Osteoblast (primary cell): ENCODE measurements around the gene SETDB1. TPM values are rescaled to one million over a fixed set of nuclear protein-coding genes. Genes with fewer than 3 reads are reported as not detected.

Experiments used
- DNase-seq: peaks from one replicate; pipeline ENCODE4 v3.0.0; 2011; ENCODE audit warnings: low spot score, mixed read lengths; ENCODE audit not compliant: insufficient read length; ENCODE audit errors: missing footprints
- H2AFZ ChIP-seq: 2 replicates; pipeline ENCODE4 v1.6.0; 2011; ENCODE audit warnings: mild to moderate bottlenecking, low read length
- H3K27ac ChIP-seq: 2 replicates; pipeline ENCODE4 v1.5.1; 2011; ENCODE audit warnings: mild to moderate bottlenecking, low read depth, low read length, moderate library complexity
- H3K27me3 ChIP-seq: 2 replicates; pipeline ENCODE4 v1.6.0; 2012; ENCODE audit warnings: mild to moderate bottlenecking, control low read depth, inconsistent platforms, low read length, moderate library complexity; ENCODE audit not compliant: insufficient read depth
- H3K36me3 ChIP-seq: 2 replicates; pipeline ENCODE4 v1.5.1; 2011; ENCODE audit warnings: mild to moderate bottlenecking, low read length, control low read depth, moderate library complexity; ENCODE audit not compliant: insufficient read depth
- H3K4me1 ChIP-seq: 2 replicates; pipeline ENCODE4 v1.5.1; 2011; ENCODE audit warnings: mild to moderate bottlenecking, low read length, control low read depth, moderate library complexity; ENCODE audit not compliant: insufficient read depth
- H3K4me2 ChIP-seq: 2 replicates; pipeline ENCODE4 v1.6.0; 2011; ENCODE audit warnings: mild to moderate bottlenecking, low read length; ENCODE audit not compliant: insufficient read depth
- H3K4me3 ChIP-seq: fragments of 200-600 bp; sonication (generic); 3 replicates; pipeline ENCODE4 v1.5.1; 2012; ENCODE audit warnings: mild to moderate bottlenecking, low read length, inconsistent platforms; ENCODE audit not compliant: insufficient read depth
- H3K79me2 ChIP-seq: 2 replicates; pipeline ENCODE4 v1.6.0; 2012; ENCODE audit warnings: mild to moderate bottlenecking, low read length, control low read depth, inconsistent platforms; ENCODE audit not compliant: insufficient read depth
- H3K9me3 ChIP-seq: 2 replicates; pipeline ENCODE4 v1.5.1; 2011; ENCODE audit warnings: low read depth, low read length, control low read depth
- H4K20me1 ChIP-seq: 2 replicates; pipeline ENCODE4 v1.6.0; 2012; ENCODE audit warnings: mild to moderate bottlenecking, low read length, control low read depth; ENCODE audit not compliant: insufficient read depth
- CTCF ChIP-seq: IDR thresholded peaks from 2 replicates; pipeline ENCODE4 v1.5.1; 2011; ENCODE audit warnings: mild to moderate bottlenecking, low read depth, low read length, moderate library complexity; ENCODE audit errors: extremely low read depth
- total RNA-seq: library from RNA; depleted of rRNA; stranded (reverse); fragments of >200 nt; gene quantifications from 2 replicates; pipeline ENCODE4 v1.2.3, GENCODE V29; 2012

The SETDB1 gene
- total RNA-seq, 1 donor = 42.3 TPM

GRCh38 chr1:151005729-151006319, 79.7 kb downstream of the SETDB1 start:
- H2AFZ ChIP-seq = peak overlapping the region; percentile 87
- no peaks in the 10 kb centered on the region for H3K27me3 ChIP-seq
- H3K4me2 ChIP-seq = peak overlapping the region; percentile 94
- peaks cover 39% of the 10 kb centered on the region for H3K4me1 ChIP-seq
- H3K36me3 ChIP-seq = no peaks in the 10 kb centered on the region
- H3K4me3 ChIP-seq = peak overlapping the region; percentile 78
- H3K79me2 ChIP-seq = peaks cover 30% of the 10 kb centered on the region
- no peaks in the 10 kb centered on the region for H4K20me1 ChIP-seq
- no peaks in the 10 kb centered on the region for H3K9me3 ChIP-seq
- no peak for DNase-seq
- TF ChIP-seq CTCF = no peak
- H3K27ac ChIP-seq = peak overlapping the region; percentile 91

- Histone ChIP-seq H3K79me2 (peaks cover 30% of the 10 kb centered on the region), H4K20me1 (no peaks in the 10 kb centered on the region), H2AFZ (peak within 1 kb of the TSS; percentile 87), H3K4me2 (peak within 1 kb of the TSS; percentile 94), H3K27me3 (no peaks in the 10 kb centered on the region), H3K4me1 (peaks cover 39% of the 10 kb centered on the region), H3K27ac (peak within 1 kb of the TSS; percentile 91), H3K9me3 (no peaks in the 10 kb centered on the region), H3K4me3 (peak within 1 kb of the TSS; percentile 99), H3K36me3 (no peaks in the 10 kb centered on the region)
- peak; percentile 57 for TF ChIP-seq CTCF
- peak; percentile 95 for DNase-seq
These were observed 80.3 kb downstream of the SETDB1 start, which contains the start of gene MINDY1 for GRCh38 chr1:151006327-151007052. MINDY1 (minus strand) TSS chr1:151006902; CDS start chr1:151002617, 4,285 bp downstream.

- Histone ChIP-seq H4K20me1 (no peaks in the 10 kb centered on the region), H3K4me2 (peak overlapping the region; percentile 92), H3K4me1 (peaks cover 39% of the 10 kb centered on the region), H3K27ac (peak overlapping the region; percentile 91), H2AFZ (peak overlapping the region; percentile 82), H3K79me2 (peaks cover 30% of the 10 kb centered on the region), H3K36me3 (no peaks in the 10 kb centered on the region), H3K4me3 (peak overlapping the region; percentile 99), H3K9me3 (no peaks in the 10 kb centered on the region), H3K27me3 (no peaks in the 10 kb centered on the region)
- no peak for TF ChIP-seq CTCF
- no peak for DNase-seq
These were observed 81.7 kb downstream of the SETDB1 start for GRCh38 chr1:151007853-151008243.
